ENCODE data around the gene CXXC5.
"Not testable (repeated sequence)": the region's sequence is repeated elsewhere in the genome, so short reads cannot be mapped to it uniquely, and the experiment has no call there.

The CXXC5 gene

DNA sequence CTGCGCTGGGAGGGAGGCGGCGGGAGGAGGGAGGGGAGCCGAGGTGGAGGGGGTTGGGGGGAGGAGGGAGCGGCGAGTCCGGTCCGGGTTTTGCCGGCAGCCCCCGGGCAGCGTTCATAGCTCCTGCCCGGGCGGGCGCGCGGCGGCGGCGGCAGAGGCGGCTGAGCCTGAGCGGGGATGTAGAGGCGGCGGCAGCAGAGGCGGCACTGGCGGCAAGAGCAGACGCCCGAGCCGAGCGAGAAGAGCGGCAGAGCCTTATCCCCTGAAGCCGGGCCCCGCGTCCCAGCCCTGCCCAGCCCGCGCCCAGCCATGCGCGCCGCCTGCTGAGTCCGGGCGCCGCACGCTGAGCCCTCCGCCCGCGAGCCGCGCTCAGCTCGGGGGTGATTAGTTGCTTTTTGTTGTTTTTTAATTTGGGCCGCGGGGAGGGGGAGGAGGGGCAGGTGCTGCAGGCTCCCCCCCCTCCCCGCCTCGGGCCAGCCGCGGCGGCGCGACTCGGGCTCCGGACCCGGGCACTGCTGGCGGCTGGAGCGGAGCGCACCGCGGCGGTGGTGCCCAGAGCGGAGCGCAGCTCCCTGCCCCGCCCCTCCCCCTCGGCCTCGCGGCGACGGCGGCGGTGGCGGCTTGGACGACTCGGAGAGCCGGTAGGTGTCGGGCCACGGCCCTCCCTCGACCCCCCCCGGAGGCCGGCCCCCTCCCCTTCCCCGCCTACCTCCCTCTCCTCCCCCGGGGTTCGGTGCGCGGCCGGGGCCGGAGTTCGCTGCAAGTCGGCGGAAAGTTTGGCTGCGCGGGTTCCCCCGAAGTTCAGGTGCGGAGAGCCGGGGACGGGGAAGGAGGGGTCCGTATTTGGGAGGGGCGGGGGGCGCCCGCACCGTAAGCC lies at the start of gene CXXC5:
CXXC5 (plus strand) TSS at position 145 of the 877 bp plus-strand sequence. CDS start 32,175 bp downstream, outside the sequence.
- H3K4me3 ChIP-seq (ENCODE audit: low read length), result peak within 1 kb of the TSS; percentile 69
- peaks cover 46% of the 10 kb centered on the region for H3K4me1 ChIP-seq (ENCODE audit: control insufficient read depth, insufficient read depth, low read length)
- H3K36me3 ChIP-seq (ENCODE audit: control insufficient read depth, insufficient read depth, low read length), result no peaks in the 10 kb centered on the region
- H3K27me3 ChIP-seq (ENCODE audit: control insufficient read depth, insufficient read depth, low read length), result peaks cover 8% of the 10 kb centered on the region
- H3K9ac ChIP-seq (ENCODE audit: low read length), result peak within 1 kb of the TSS; percentile 85
- no peaks in the 10 kb centered on the region for H3K9me3 ChIP-seq (ENCODE audit: control insufficient read depth, low read length)

- H3K27me3 ChIP-seq (ENCODE audit: control insufficient read depth, insufficient read depth, low read length); H3K9ac ChIP-seq (ENCODE audit: low read length); H3K9me3 ChIP-seq (ENCODE audit: control insufficient read depth, low read length); H3K36me3 ChIP-seq (ENCODE audit: control insufficient read depth, insufficient read depth, low read length); H3K4me3 ChIP-seq (ENCODE audit: low read length); H3K4me1 ChIP-seq (ENCODE audit: control insufficient read depth, insufficient read depth, low read length): not testable (repeated sequence)
These were observed 49.6 kb upstream of the CXXC5 start for GRCh38 chr5:139598601-139598965.

GRCh38 chr5:139600336-139600949 lies 47.7 kb upstream of the CXXC5 start:
- Histone ChIP-seq H3K36me3 (ENCODE audit: control insufficient read depth, insufficient read depth, low read length) (no peaks in the 10 kb centered on the region), H3K4me3 (ENCODE audit: low read length) (no peak overlapping the region), H3K27me3 (ENCODE audit: control insufficient read depth, insufficient read depth, low read length) (no peaks in the 10 kb centered on the region), H3K9me3 (ENCODE audit: control insufficient read depth, low read length) (no peaks in the 10 kb centered on the region), H3K9ac (ENCODE audit: low read length) (no peak overlapping the region), H3K4me1 (ENCODE audit: control insufficient read depth, insufficient read depth, low read length) (no peaks in the 10 kb centered on the region)

DNA sequence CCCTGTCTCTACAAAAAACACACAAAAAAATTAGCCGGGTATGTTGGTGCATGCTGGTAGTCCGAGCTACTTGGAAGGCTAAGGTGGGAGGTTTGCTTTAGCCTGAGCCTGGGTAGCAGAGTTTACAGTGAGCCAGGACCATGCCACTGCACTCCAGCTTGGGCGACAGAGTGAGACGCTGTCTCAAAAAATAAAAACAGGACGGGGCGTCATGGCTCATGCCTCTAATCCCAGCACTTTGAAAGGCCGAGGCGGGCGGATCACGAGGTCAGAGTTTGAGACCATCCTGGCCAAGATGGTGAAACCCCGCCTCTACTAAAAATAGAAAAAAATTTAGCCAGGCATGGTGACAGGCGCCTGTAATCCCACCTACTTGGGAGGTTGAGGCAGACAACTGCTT lies 46.7 kb upstream of the CXXC5 start:
- H3K4me1 ChIP-seq (ENCODE audit: control insufficient read depth, insufficient read depth, low read length), result no peaks in the 10 kb centered on the region
- no peaks in the 10 kb centered on the region for H3K27me3 ChIP-seq (ENCODE audit: control insufficient read depth, insufficient read depth, low read length)
- H3K9ac ChIP-seq (ENCODE audit: low read length), result no peak overlapping the region
- no peak overlapping the region for H3K4me3 ChIP-seq (ENCODE audit: low read length)
- H3K36me3 ChIP-seq (ENCODE audit: control insufficient read depth, insufficient read depth, low read length), result no peaks in the 10 kb centered on the region
- no peaks in the 10 kb centered on the region for H3K9me3 ChIP-seq (ENCODE audit: control insufficient read depth, low read length)

- not testable (repeated sequence) for H3K36me3 ChIP-seq (ENCODE audit: control insufficient read depth, insufficient read depth, low read length); H3K9me3 ChIP-seq (ENCODE audit: control insufficient read depth, low read length); H3K4me1 ChIP-seq (ENCODE audit: control insufficient read depth, insufficient read depth, low read length); H3K9ac ChIP-seq (ENCODE audit: low read length); H3K4me3 ChIP-seq (ENCODE audit: low read length); H3K27me3 ChIP-seq (ENCODE audit: control insufficient read depth, insufficient read depth, low read length)
These were observed 46.2 kb upstream of the CXXC5 start for GRCh38 chr5:139601948-139602347.

- Histone ChIP-seq H3K9me3 (ENCODE audit: control insufficient read depth, low read length) (no peaks in the 10 kb centered on the region), H3K36me3 (ENCODE audit: control insufficient read depth, insufficient read depth, low read length) (no peaks in the 10 kb centered on the region), H3K27me3 (ENCODE audit: control insufficient read depth, insufficient read depth, low read length) (no peaks in the 10 kb centered on the region), H3K9ac (ENCODE audit: low read length) (no peak overlapping the region), H3K4me3 (ENCODE audit: low read length) (no peak overlapping the region), H3K4me1 (ENCODE audit: control insufficient read depth, insufficient read depth, low read length) (no peaks in the 10 kb centered on the region)
These were observed 42.3 kb upstream of the CXXC5 start for GRCh38 chr5:139605887-139606286.

DNA sequence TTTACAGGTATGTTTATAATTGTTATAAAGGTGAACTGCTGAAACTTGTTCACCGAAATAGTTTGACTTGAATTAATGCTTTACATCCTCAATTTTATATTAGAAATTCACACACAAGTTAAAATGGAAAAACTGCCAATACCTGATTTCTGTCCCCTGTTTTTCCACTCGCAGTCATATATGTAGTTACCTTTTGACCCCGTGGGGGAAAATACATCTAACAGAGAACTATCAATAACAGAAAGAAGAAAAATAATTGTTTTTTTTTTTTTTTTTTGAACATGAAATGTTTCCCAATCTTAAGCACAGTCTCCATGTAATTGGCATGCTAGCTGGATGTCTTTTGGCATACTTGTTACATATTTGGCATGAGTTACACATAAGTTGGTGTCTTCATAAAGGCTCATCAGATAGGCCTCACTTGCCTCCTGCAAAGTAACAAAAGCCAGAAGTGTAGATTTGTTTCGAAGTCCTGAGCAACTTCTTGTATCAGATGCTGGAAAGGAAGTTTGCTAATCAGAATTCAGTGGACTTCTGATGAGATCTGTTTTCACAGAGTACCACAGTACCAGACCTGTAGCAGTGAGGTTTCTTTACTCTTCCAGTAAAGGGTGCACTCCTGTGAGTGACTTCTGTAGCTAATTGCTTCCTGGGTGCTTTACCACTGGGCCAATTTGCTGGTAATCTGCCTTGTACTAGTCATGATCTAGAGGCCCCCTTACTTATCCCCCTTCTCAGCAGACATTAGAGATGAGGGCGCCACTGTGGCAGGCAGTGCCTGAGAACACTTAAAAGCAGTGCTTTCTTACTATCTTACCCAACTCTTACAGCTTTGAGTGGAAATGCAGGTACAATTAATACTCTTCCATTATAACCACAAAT lies 36.2 kb upstream of the CXXC5 start:
- Histone ChIP-seq H3K36me3 (ENCODE audit: control insufficient read depth, insufficient read depth, low read length) (no peaks in the 10 kb centered on the region), H3K9me3 (ENCODE audit: control insufficient read depth, low read length) (no peaks in the 10 kb centered on the region), H3K4me3 (ENCODE audit: low read length) (no peak overlapping the region), H3K4me1 (ENCODE audit: control insufficient read depth, insufficient read depth, low read length) (peaks cover 6% of the 10 kb centered on the region), H3K27me3 (ENCODE audit: control insufficient read depth, insufficient read depth, low read length) (no peaks in the 10 kb centered on the region), H3K9ac (ENCODE audit: low read length) (no peak overlapping the region)

DNA sequence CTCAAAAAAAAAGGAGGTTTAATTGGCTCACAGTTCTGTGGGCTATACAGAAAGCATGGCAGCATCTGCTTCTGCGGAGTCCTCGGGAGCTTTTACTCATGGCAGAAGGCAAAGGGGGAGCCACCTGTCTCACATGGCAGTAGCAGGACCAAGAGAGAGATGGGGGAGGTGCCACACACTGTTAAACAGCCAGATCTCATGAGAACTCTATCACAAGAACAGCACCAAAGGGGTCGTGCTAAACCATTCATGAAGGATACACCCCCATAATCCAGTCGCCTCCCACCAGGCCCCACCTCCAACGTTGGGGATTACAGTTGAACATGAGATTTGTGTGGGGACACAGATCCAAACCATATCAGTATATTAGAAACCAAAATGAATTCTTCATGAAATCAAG lies 28.3 kb upstream of the CXXC5 start:
- H3K36me3 ChIP-seq (ENCODE audit: control insufficient read depth, insufficient read depth, low read length), result peaks cover 3% of the 10 kb centered on the region
- no peak overlapping the region for H3K4me3 ChIP-seq (ENCODE audit: low read length)
- no peak overlapping the region for H3K9ac ChIP-seq (ENCODE audit: low read length)

GRCh38 chr5:139625398-139625797 lies 22.8 kb upstream of the CXXC5 start:
- not testable (repeated sequence) for H3K4me3 ChIP-seq (ENCODE audit: low read length); H3K9ac ChIP-seq (ENCODE audit: low read length); H3K9me3 ChIP-seq (ENCODE audit: control insufficient read depth, low read length); H3K4me1 ChIP-seq (ENCODE audit: control insufficient read depth, insufficient read depth, low read length); H3K36me3 ChIP-seq (ENCODE audit: control insufficient read depth, insufficient read depth, low read length); H3K27me3 ChIP-seq (ENCODE audit: control insufficient read depth, insufficient read depth, low read length)

More for the DNA sequence above, 28.3 kb upstream of the CXXC5 start:
- Histone ChIP-seq H3K27me3 (ENCODE audit: control insufficient read depth, insufficient read depth, low read length) (no peaks in the 10 kb centered on the region), H3K4me1 (ENCODE audit: control insufficient read depth, insufficient read depth, low read length) (no peaks in the 10 kb centered on the region), H3K9me3 (ENCODE audit: control insufficient read depth, low read length) (no peaks in the 10 kb centered on the region)

GRCh38 chr5:139630855-139631254 lies 17.3 kb upstream of the CXXC5 start:
- Histone ChIP-seq H3K36me3 (ENCODE audit: control insufficient read depth, insufficient read depth, low read length) (no peaks in the 10 kb centered on the region), H3K9me3 (ENCODE audit: control insufficient read depth, low read length) (no peaks in the 10 kb centered on the region), H3K27me3 (ENCODE audit: control insufficient read depth, insufficient read depth, low read length) (no peaks in the 10 kb centered on the region), H3K4me1 (ENCODE audit: control insufficient read depth, insufficient read depth, low read length) (peaks cover 19% of the 10 kb centered on the region), H3K4me3 (ENCODE audit: low read length) (no peak overlapping the region), H3K9ac (ENCODE audit: low read length) (no peak overlapping the region)

DNA sequence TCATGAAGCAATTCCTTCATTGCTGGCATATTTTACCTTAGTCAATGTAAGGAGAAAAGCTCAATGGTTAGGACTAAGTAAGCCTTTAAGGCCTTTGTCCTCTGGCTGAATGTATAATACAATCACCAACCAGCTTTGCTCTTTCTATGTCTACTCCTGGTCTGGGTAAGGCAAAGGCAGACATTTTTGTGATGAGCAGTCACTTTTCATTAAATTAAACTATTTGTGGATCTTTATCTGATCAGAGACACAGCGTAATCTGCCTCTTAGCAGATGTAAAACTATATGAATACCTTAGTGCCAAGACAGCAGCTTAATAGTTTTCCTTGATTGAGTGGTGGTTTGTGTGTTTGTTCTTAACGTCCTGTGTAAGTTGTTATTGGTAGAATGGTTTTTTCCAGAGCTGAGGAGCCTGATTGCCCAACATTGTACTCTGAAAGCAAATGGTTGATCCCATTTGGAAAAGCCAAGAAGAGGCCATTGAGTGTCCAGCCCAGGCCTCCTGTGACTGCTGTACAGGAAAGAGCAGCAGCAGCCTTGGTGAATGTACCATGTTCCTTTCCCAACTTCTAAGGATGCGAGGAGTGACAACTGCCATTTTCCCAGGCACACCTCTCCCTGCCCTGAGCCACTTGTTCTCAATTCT lies 16.5 kb upstream of the CXXC5 start:
- Histone ChIP-seq H3K9ac (ENCODE audit: low read length) (no peak overlapping the region), H3K4me3 (ENCODE audit: low read length) (no peak overlapping the region), H3K4me1 (ENCODE audit: control insufficient read depth, insufficient read depth, low read length) (peaks cover 27% of the 10 kb centered on the region), H3K9me3 (ENCODE audit: control insufficient read depth, low read length) (no peaks in the 10 kb centered on the region), H3K36me3 (ENCODE audit: control insufficient read depth, insufficient read depth, low read length) (no peaks in the 10 kb centered on the region), H3K27me3 (ENCODE audit: control insufficient read depth, insufficient read depth, low read length) (no peaks in the 10 kb centered on the region)
